HepG2 (cell line): ENCODE data around the gene COBLL1. TPM values are rescaled to one million over a fixed set of nuclear protein-coding genes. Genes with fewer than 3 reads are reported as not detected.

Experiments
- AFF4 ChIP-seq: sonication (generic); formaldehyde crosslinking; IDR thresholded peaks from 2 replicates; pipeline ENCODE4 v1.4.0; 2020; ENCODE audit warnings: missing genetic modification reagents
- BORCS8-MEF2B ChIP-seq: sonication (generic); formaldehyde crosslinking; IDR thresholded peaks from 2 replicates; pipeline ENCODE4 v1.8.0; 2022; ENCODE audit warnings: mild to moderate bottlenecking, missing genetic modification reagents
- E2F2 ChIP-seq: sonication (generic); formaldehyde crosslinking; IDR thresholded peaks from 2 replicates; pipeline ENCODE4 v1.4.0; 2020; ENCODE audit warnings: missing genetic modification reagents, borderline replicate concordance
- EP300 ChIP-seq, 3 experiments: sonication (generic) in 1 of 3; formaldehyde crosslinking in 1 of 3; IDR thresholded peaks; 2 replicates each; pipeline versions ENCODE4 v1.5.1 to v1.6.1; 2011 to 2020; ENCODE audit warnings: low read depth in 2 of 3, low read length in 2 of 3, borderline replicate concordance in 1 of 3, improper control_type of control experiment in 1 of 3, mild to moderate bottlenecking in 1 of 3, missing genetic modification reagents in 1 of 3, moderate library complexity in 1 of 3
- HNRNPL ChIP-seq: fragments of 200-400 bp; formaldehyde crosslinking; IDR thresholded peaks from 2 replicates; pipeline ENCODE4 v1.6.1; 2017; ENCODE audit warnings: mild to moderate bottlenecking, low read depth, low read length
- JUND ChIP-seq: sonication (generic); formaldehyde crosslinking; IDR thresholded peaks from 2 replicates; pipeline ENCODE4 v1.8.0; 2022; ENCODE audit warnings: mild to moderate bottlenecking, missing genetic modification reagents
- KDM4B ChIP-seq: sonication (generic); formaldehyde crosslinking; IDR thresholded peaks from 2 replicates; pipeline ENCODE4 v1.4.0; 2020; ENCODE audit warnings: missing genetic modification reagents
- MEIS1 ChIP-seq: sonication (generic); formaldehyde crosslinking; IDR thresholded peaks from 2 replicates; pipeline ENCODE4 v1.9.0; 2021; ENCODE audit warnings: mild to moderate bottlenecking, missing genetic modification reagents, moderate library complexity, borderline replicate concordance
- MIXL1 ChIP-seq: IDR thresholded peaks from 2 replicates; pipeline ENCODE4 v1.6.1; 2016
- PRPF4 ChIP-seq: fragments of 200-400 bp; formaldehyde crosslinking; IDR thresholded peaks from 2 replicates; pipeline ENCODE4 v1.6.1; 2016; ENCODE audit warnings: low read length, low read depth; ENCODE audit not compliant: poor library complexity, severe bottlenecking
- REPIN1 ChIP-seq: sonication (generic); formaldehyde crosslinking; IDR thresholded peaks from 2 replicates; pipeline ENCODE4 v1.8.0; 2022; ENCODE audit warnings: missing genetic modification reagents, low read depth, mild to moderate bottlenecking, borderline replicate concordance
- ZNF275 ChIP-seq: sonication (generic); formaldehyde crosslinking; IDR thresholded peaks from 2 replicates; pipeline ENCODE4 v1.8.0; 2022; ENCODE audit warnings: missing genetic modification reagents, mild to moderate bottlenecking, inconsistent platforms, borderline replicate concordance
- ZNF280B ChIP-seq: sonication (generic); formaldehyde crosslinking; IDR thresholded peaks from 2 replicates; pipeline ENCODE4 v1.5.0; 2020; ENCODE audit warnings: missing genetic modification reagents, mild to moderate bottlenecking, borderline replicate concordance
- ZNF354B ChIP-seq: sonication (generic); formaldehyde crosslinking; IDR thresholded peaks from 2 replicates; pipeline ENCODE4 v1.8.0; 2022; ENCODE audit warnings: mild to moderate bottlenecking, missing genetic modification reagents
- ZNF430 ChIP-seq: sonication (generic); formaldehyde crosslinking; IDR thresholded peaks from 2 replicates; pipeline ENCODE4 v1.9.0; 2021; ENCODE audit warnings: mild to moderate bottlenecking, missing genetic modification reagents
- ZNF704 ChIP-seq: sonication (generic); formaldehyde crosslinking; IDR thresholded peaks from 2 replicates; pipeline ENCODE4 v1.8.1; 2023; ENCODE audit warnings: mild to moderate bottlenecking, inconsistent platforms, moderate library complexity, missing genetic modification reagents, borderline replicate concordance
- ZSCAN21 ChIP-seq: sonication (generic); formaldehyde crosslinking; IDR thresholded peaks from 2 replicates; pipeline ENCODE4 v1.8.0; 2022; ENCODE audit warnings: mild to moderate bottlenecking, missing genetic modification reagents, moderate library complexity, borderline replicate concordance
- polyA plus RNA-seq, 8 experiments: library from polyadenylated mRNA; depleted of rRNA in 3 of 8; stranded (reverse) in 7 of 8; unstranded in 1 of 8; fragments of >200 nt; fragmentation: Illumina TruSeq in 4 of 8; extraction: Trizol in 4 of 8; gene quantifications; 2 replicates each; pipeline versions ENCODE4 v1.2.1 to v1.2.3, GENCODE V29; 2011 to 2016; ENCODE audit warnings: low read depth in 4 of 8, missing spikeins in 1 of 8, mixed read lengths in 1 of 8; ENCODE audit not compliant: insufficient read depth in 1 of 8
- total RNA-seq, 5 experiments: library from RNA; depleted of rRNA; stranded (reverse); fragments of >200 nt; fragmentation: Illumina TruSeq; extraction: Trizol; gene quantifications; 2 replicates each; pipeline ENCODE4 v1.2.3, GENCODE V29; 2016; ENCODE audit warnings: low read depth in 1 of 5

Gene COBLL1
- total and polyA plus RNA-seq, 2 of the 13 experiments (the other 11 are each of a cell fraction or from before 2014, with no cell fraction given): 32.6 to 86.8 TPM

- TF ChIP-seq KDM4B (peak; percentile 81; the same call in 1 of the 2 replicates), HNRNPL (0 out of 2 replicates have a peak, but pooled peaks have one; percentile 62), MEIS1 (peak; percentile 76; the same call in 1 of the 2 replicates), ZNF430 (CRISPR knock-in tag) (0 out of 2 replicates have a peak, but pooled peaks have one; percentile 59), BORCS8-MEF2B (peak; percentile 58), REPIN1 (no peak; the same call in none of the 2 replicates), ZNF280B (CRISPR knock-in tag) (no peak; the same call in 1 of the 2 replicates), JUND (CRISPR knock-in tag) (peak; percentile 65), MIXL1 (CRISPR knock-in tag) (peak; percentile 40; the same call in 1 of the 2 replicates), ZNF275 (CRISPR knock-in tag) (peak; percentile 79), EP300 (IDR thresholded peaks at IDR 0.05; ENCODE audit: low read depth in 2 of 2, low read length in 2 of 2) (peak; percentile 22 to 51; a peak in 1 of 4 replicates), EP300 (CRISPR knock-in tag; IDR thresholded peaks at IDR 0.05; ENCODE audit: borderline replicate concordance) (no peak), E2F2 (CRISPR knock-in tag) (no peak; the same call in 1 of the 2 replicates), ZNF354B (0 out of 2 replicates have a peak, but pooled peaks have one; percentile 29), ZNF704 (CRISPR knock-in tag) (peak; percentile 91; the same call in 1 of the 2 replicates), PRPF4 (peak; percentile 70), AFF4 (CRISPR knock-in tag) (0 out of 2 replicates have a peak, but pooled peaks have one; percentile 57), ZSCAN21 (CRISPR knock-in tag) (peak; percentile 30; the same call in 1 of the 2 replicates)
Observed at GRCh38 chr2:164841719-164842623, at the start of gene COBLL1 (continued).
